NCI-H748 (cell line): ENCODE results near the gene HOXA2.

ENCODE experiments used
- DNase-seq: peaks from one replicate; lab custom pipeline; 2025; ENCODE audit not compliant: unreplicated experiment; lab: John Stamatoyannopoulos, UW

Gene HOXA2

DNA sequence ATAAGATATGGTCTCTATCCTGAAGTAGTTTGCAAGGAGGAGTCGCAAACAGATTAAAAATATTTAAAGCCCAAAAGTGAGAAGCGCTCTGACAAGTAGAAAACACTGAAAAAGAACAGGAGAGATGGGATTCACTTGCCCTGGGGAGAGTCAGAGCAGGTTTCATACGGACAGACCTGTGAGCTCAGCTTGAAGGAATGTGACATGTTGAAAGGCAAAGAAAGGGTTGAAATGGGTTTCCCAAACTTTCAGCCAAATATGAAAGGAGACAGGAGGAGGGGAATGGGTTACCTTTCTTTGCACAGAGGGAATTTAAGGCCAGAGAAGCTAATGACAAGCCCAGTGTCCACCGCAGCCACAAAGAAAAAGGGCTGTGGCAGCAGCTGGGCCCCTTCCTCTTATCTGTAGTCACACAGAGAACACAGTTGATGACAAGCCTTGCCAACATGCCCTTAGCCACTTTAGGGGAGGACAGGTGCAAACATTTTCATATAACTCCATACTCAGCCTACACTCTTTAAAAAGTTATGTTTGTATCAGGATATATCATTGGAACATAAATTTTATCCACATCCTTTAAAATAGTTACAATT, 21.5 kb downstream of the HOXA2 start:
- DNase-seq = no peak

DNA sequence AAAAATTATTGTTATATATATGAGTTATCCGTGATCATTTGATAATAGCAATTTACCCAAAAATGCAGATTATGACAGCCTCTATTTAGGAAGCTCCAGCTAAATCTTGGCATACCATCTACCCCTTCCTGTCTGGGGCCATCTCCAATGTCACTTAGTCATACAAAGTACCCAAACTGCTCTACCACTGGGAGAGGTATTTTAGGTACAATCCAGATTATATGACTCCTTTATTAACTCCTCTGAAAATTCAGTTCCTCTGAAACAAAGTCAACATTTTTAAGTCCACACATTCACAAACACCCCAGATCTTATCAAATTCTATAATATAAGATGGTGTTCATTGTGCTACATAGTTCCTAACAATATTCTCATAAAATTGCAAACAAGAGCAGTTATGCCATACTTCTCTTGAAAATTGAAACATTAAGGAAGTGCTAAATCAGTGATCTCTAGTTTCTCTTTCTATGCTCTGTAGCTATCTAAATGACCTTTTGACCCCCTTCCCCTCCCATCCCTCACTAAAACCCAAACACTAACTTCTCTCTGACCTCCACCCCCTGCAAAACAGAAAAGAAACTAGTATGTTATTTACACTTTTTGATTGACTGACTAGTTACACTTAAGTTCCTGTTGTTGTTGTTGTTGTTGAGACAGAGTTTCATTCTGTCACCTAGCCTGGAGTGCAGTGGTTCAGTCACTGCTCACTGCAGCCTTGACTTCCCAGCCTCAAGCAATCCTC, 23.1 kb downstream of the HOXA2 start:
- no peak for DNase-seq

DNA sequence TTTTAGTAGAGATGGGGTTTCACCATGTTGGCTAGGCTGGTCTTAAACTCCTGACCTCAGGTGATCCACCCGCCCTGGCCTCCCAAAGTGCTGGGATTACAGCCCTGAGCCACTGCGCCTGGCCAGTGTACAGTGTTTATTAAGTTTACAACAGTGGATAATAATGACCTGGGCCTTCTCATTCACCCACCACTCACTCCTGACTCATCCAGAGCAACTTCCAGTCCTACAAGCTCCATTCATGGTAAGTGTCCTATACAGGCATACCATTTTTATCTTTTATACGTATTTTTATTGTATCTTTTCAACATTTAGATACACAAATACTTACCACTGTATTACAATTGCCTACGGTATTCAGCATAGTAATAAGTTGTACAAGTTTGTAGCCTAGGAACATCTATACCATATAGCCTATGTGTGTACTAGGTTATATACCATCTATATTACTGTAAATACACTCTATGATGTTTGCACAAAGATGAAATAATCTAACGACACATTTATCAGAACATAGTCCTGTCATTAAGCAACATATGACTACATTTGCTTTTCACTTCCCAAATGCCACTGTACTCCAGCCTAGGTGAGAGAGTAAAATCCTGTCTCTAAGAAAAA, 23.8 kb downstream of the HOXA2 start:
- no peak for DNase-seq

DNA sequence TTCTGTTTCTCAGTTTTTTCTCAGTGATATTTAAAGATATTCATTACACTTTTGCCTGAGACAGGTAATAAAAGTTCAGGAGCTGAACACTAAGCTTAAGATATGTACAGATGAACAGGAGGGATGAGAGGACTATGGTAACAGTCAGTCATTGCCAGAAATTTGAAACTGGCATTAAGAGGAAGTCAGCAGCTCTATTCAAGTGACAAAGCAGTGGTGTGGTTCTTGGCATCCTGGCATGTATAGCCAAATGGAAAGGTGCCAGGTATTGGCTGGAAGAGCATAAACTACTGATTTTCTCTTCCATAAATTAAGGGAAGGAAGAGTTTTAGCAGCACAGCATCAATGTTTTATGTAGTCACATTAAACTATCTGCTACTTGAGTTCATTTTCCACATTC, 29.4 kb downstream of the HOXA2 start:
- DNase-seq = no peak

DNA sequence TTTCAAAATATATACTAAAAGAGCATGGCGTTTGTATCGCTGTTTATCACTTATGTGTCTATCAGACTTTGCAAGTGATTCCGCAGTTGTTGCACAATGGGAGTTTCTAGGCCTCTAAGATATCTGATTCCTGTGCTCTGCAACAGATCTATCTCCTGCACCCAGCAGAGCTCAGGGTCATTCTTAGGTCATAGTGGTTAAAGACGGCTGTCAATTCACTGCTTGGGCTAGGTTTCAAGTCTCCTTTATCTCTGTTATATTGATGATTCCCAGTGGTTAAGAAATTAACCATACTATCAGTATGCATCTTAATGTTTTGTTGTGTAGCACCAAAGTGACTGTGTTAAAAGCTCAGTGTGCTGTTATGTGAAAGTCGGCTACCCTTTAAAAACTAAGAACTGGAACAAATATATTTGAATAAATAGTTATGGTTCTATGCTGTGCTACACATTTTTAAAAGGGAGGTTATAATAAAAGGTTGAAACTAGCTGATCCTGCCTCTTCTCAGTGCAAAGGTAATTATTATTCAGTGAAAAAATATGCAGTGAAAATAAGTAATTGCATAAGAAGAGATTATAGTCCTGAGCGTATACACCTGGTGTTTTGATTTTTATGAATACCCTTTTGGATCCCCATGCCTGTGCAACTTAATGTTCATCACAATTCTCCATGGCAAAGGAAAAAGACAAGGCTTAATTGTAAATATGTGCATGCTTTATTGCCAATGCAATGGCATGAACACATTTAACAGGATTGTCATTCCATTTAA, 30.7 kb downstream of the HOXA2 start:
- no peak for DNase-seq

DNA sequence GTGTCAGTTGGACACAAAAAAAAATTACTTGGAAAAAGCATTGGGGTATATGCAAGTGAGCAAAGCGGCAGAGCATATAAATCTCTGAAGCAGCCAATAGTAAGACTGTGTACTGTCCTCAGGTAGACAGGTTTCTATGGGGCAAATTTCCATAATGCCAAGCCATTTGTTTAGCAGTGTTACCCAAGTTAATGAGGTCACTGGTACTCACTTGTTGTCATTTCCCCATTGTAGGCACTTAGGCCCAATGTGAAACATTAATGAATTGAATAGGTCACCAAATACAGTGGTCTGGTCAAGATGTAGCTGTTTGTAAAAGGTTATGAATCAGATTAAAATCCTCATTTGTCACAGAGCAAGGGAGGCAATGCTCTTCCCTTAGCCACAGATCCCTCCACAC, 34.2 kb downstream of the HOXA2 start:
- no peak for DNase-seq

DNA sequence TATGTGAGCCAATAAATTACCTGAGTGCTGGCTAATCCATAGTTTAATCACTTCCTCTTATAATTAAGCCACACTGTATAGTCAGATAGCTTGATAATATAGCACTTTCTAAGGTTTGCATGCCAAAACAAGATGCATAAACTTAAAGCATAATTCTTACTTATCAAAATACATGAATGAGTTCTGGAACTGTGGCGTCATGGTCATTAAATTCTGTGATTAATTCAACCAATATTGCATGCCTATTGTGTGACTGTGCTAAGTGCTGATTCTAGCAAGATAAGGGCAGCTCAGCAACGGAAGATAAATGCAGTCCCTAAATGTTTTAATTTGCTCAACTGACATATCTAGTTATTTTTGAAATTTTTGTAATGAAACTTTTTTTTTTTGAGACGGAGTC, 36.3 kb downstream of the HOXA2 start:
- DNase-seq = no peak

DNA sequence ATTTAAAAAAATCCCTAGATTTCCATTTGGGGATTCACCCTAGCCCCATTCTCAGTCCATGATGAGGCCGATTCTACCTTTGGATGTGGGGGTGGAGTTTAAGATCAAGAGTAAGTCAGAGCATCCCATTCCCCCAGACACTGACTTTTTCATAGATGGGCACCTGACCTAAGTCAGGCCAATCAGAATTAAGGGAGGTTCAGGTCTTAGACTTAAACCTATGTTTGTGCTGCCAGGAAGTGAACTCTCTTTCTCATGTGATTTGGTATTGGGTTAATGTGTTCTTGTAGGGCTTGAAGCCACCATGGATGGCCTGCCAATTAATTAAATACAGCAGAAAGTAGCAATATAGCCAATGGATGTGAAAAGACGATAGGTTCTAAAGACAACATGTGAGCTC, 36.8 kb downstream of the HOXA2 start:
- DNase-seq = no peak

DNA sequence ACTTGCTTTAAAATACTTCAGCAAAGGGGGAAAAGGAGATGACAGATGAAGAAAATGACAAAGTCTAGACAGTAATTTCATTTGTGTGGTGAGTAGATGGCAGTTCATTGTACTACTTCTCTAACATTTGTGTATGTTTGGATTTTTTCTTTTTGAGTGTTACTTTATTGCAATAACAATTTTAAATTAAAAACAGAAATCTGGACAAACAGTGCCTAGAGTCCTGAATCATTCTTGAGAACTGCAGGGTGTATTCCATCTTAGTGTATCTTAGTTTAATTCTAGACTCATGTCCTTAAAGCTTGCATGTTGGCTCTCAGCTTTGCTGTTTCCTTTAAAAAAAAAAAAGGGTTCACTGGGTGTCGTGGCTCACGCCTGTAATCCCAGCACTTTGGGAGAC, 37.8 kb downstream of the HOXA2 start:
- DNase-seq = no peak

DNA sequence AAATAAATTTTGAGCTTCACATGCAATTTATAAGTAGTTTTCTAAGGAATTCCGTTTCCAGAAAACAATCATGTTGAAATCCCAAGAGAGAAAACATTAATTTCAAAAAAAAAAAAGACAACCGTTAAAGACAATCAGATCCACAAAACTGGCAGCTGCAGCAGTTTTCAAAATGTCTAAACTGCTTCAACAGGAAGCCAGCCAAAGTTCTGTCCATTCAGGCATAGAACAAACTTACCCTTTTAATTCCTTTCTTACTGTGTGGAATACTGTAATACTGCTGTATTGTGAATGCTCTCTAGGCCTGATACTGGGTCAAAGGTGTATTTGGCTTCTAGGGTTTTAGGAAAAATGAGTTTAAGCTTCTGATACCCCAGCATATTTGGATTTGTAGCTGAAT, 38.3 kb downstream of the HOXA2 start:
- DNase-seq = no peak

DNA sequence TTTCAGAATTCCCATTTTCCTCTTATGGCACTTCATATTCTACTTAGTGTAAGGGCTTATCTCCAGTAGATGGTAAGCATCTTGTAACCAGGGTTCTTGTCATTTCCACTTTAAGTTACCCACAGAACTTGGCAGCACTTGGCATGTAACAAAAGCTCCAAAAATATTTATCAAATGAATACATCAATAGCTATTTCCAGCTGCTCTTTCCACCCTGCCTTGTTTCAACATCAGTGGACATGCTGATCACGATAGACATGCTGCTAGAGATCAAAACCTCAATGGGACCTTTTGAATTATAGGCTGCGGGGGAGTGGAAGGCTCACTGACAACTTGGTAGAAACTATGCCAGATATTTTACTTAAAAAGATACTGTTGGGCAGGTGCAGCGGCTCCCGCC, 39.5 kb downstream of the HOXA2 start:
- DNase-seq = no peak

DNA sequence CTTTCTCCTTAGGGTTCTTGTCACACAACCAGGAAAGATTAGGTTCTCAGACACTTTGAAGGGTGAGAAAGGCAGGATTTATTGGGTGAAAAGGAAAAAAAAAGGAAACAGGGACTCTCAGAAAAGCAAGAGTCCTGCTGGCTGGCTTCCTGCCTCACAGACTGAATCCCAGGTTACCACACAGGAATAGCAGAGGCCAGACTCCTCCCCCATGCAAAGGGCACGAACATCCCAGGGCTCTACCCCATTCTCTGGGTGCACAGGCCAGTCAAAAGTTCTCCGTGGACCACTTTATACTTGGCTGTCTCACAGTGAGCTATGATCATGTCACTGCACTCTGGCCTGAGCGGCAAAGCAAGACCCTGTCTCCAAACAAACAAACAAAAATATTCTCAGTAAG, 49.3 kb downstream of the HOXA2 start:
- no peak for DNase-seq

DNA sequence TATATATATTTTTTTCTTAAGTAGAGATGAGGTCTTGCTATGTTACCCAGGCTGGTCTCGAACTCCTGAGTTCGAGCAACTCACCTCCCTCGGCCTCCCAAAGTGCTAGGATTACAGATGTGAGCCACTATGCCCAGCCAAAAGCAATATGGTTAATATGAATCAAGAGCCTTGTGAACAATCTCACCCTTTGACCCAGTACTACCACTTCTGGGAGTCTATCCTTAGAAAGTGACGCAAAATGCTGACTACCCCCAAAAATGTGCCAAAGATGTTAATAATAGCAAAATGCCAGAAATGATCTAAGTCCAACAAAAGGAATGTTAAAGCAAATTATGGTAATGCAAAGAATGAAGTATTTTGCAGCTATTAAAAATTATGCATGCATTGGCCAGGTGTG, 51.0 kb downstream of the HOXA2 start:
- no peak for DNase-seq
